ENCODE results near the gene ZNF41. TPM values are rescaled to one million over a fixed set of nuclear protein-coding genes. Genes with fewer than 3 reads are reported as not detected.

ZNF41 gene
- 7.1 and 7.8 TPM in 2 replicates for total RNA-seq
- long read RNA-seq, full-length matches to known transcripts: 3 of 11 reads
- long read RNA-seq, partial matches to known transcripts: 0 of 11 reads
- long read RNA-seq, other reads (novel, unspliced or antisense): 8 of 11 reads

DNA sequence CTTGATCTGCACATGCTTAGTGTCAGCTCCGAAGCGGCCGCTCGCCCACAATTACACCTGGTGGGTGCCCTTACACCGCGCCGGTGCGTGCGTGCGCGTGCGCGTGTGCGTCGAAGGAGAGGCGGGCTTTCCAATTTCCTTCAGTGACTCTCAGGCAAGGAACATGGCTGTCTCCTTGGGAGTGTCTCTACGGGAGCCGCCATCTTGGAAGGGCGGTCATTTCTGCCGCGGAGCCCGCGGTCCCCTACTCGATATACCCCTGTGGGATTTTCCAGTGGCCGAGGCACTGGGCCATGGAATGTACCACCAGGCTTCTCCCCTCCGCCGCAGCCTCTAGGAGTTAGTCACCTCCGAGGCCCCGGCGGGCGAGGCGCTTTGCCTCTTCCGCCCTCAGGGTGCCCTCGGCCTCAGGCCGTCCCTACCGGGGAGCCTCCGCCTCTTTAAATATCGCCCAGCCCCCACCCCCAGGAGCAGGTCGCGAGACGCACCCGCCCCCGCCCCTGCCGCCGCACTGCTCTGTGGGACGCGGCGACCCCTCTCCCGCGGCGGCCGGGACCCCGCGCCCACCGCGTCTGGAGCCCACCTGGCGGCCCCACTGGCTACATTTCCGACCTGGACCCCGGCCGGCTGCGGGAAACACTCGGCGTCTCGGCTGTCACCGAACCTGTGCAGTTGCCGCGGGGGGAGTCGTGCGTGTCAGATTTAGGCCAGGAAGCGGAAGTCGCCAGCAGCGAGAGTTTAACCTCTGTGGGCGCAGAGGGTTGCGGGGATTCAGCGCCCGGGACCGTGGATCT, at the start of gene ZNF41:
ZNF41 (minus strand) TSS at position 711 of the 794 bp plus-strand sequence. CDS start 15,741 bp downstream, outside the sequence.
- Mint-ChIP-seq H3K36me3 (ENCODE audit: low read depth) (peaks cover 3% of the 10 kb centered on the region), H3K27me3 (ENCODE audit: low read depth) (no peaks in the 10 kb centered on the region)

GRCh38 chrX:47530049-47530448, 47.0 kb upstream of the ZNF41 start:
- TF ChIP-seq, protein P1, sequence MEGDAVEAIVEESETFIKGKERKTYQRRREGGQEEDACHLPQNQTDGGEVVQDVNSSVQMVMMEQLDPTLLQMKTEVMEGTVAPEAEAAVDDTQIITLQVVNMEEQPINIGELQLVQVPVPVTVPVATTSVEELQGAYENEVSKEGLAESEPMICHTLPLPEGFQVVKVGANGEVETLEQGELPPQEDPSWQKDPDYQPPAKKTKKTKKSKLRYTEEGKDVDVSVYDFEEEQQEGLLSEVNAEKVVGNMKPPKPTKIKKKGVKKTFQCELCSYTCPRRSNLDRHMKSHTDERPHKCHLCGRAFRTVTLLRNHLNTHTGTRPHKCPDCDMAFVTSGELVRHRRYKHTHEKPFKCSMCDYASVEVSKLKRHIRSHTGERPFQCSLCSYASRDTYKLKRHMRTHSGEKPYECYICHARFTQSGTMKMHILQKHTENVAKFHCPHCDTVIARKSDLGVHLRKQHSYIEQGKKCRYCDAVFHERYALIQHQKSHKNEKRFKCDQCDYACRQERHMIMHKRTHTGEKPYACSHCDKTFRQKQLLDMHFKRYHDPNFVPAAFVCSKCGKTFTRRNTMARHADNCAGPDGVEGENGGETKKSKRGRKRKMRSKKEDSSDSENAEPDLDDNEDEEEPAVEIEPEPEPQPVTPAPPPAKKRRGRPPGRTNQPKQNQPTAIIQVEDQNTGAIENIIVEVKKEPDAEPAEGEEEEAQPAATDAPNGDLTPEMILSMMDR (conservative IDR thresholded peaks at IDR 0.05): no peak
- Mint-ChIP-seq H3K27ac (ENCODE audit: unreplicated experiment) (no peak overlapping the region), H3K36me3 (ENCODE audit: low read depth) (peaks cover 3% of the 10 kb centered on the region), H3K4me3 (no peak overlapping the region), H3K4me1 (no peaks in the 10 kb centered on the region), H3K9me3 (peaks cover 2% of the 10 kb centered on the region), H3K27me3 (ENCODE audit: low read depth) (no peaks in the 10 kb centered on the region)
- no peak for DNase-seq (ENCODE audit: low read depth, low spot score)

More for the DNA sequence above, at the start of gene ZNF41:
- DNase-seq (ENCODE audit: low read depth, low spot score): peak; percentile 48
- peaks cover 25% of the 10 kb centered on the region for H3K4me1 Mint-ChIP-seq
- H3K27ac Mint-ChIP-seq (ENCODE audit: unreplicated experiment): peak within 1 kb of the TSS; percentile 89
- no peaks in the 10 kb centered on the region for H3K9me3 Mint-ChIP-seq
- H3K4me3 Mint-ChIP-seq: peak within 1 kb of the TSS; percentile 90
- TF ChIP-seq, protein P1 (conservative IDR thresholded peaks at IDR 0.05): no peak

GRCh38 chrX:47529548-47529947, 46.5 kb upstream of the ZNF41 start:
- Mint-ChIP-seq H3K27ac (ENCODE audit: unreplicated experiment) (no peak overlapping the region), H3K9me3 (peaks cover 2% of the 10 kb centered on the region), H3K4me1 (no peaks in the 10 kb centered on the region), H3K36me3 (ENCODE audit: low read depth) (peaks cover 3% of the 10 kb centered on the region), H3K27me3 (ENCODE audit: low read depth) (no peaks in the 10 kb centered on the region), H3K4me3 (no peak overlapping the region)
- TF ChIP-seq, protein P1 (conservative IDR thresholded peaks at IDR 0.05): no peak
- no peak for DNase-seq (ENCODE audit: low read depth, low spot score)

- no peaks in the 10 kb centered on the region for H3K9me3 Mint-ChIP-seq
- peaks cover 23% of the 10 kb centered on the region for H3K27me3 Mint-ChIP-seq (ENCODE audit: low read depth)
- TF ChIP-seq, protein P1 (conservative IDR thresholded peaks at IDR 0.05): no peak
- no peak overlapping the region for H3K27ac Mint-ChIP-seq (ENCODE audit: unreplicated experiment)
- no peaks in the 10 kb centered on the region for H3K36me3 Mint-ChIP-seq (ENCODE audit: low read depth)
- H3K4me3 Mint-ChIP-seq: peak overlapping the region; percentile 76
- DNase-seq (ENCODE audit: low read depth, low spot score): peak; percentile 2
- no peaks in the 10 kb centered on the region for H3K4me1 Mint-ChIP-seq
Measured at GRCh38 chrX:47523713-47524166, 40.7 kb upstream of the ZNF41 start.

- Mint-ChIP-seq H3K36me3 (ENCODE audit: low read depth) (no peaks in the 10 kb centered on the region), H3K27me3 (ENCODE audit: low read depth) (peaks cover 23% of the 10 kb centered on the region), H3K4me3 (peak overlapping the region; percentile 76), H3K9me3 (no peaks in the 10 kb centered on the region), H3K4me1 (no peaks in the 10 kb centered on the region), H3K27ac (ENCODE audit: unreplicated experiment) (no peak overlapping the region)
- TF ChIP-seq, protein P1 (conservative IDR thresholded peaks at IDR 0.05): peak; percentile 85
- DNase-seq (ENCODE audit: low read depth, low spot score): peak; percentile 85
Measured at GRCh38 chrX:47523297-47523696, 40.3 kb upstream of the ZNF41 start.

Measured in neural crest cell (in vitro differentiated cells).